T-helper 1 cell treated with Interleukin-12 subunit alpha and Interleukin-12 subunit beta and Interleukin-4 antibody, amounts not matched to agents 30 ng/mL and 1 ng/mL, for 36 hours (primary cell): Measurements from ENCODE around the gene EHBP1L1. TPM values are rescaled to one million over a fixed set of nuclear protein-coding genes. Genes with fewer than 3 reads are reported as not detected.

Source experiments
- intact Hi-C: fragments of 100-400 bp; cut with micrococcal nuclease; formaldehyde crosslinking; loops from one replicate; pipeline ENCODE4 v1.15.1; 2024
- total RNA-seq: library from RNA; stranded (reverse); gene quantifications from 2 replicates; pipeline ENCODE4 v1.2.3, GENCODE V29; 2022

The EHBP1L1 gene
- total RNA-seq, 1 donor from 2014 or later = 128 TPM

DNA sequence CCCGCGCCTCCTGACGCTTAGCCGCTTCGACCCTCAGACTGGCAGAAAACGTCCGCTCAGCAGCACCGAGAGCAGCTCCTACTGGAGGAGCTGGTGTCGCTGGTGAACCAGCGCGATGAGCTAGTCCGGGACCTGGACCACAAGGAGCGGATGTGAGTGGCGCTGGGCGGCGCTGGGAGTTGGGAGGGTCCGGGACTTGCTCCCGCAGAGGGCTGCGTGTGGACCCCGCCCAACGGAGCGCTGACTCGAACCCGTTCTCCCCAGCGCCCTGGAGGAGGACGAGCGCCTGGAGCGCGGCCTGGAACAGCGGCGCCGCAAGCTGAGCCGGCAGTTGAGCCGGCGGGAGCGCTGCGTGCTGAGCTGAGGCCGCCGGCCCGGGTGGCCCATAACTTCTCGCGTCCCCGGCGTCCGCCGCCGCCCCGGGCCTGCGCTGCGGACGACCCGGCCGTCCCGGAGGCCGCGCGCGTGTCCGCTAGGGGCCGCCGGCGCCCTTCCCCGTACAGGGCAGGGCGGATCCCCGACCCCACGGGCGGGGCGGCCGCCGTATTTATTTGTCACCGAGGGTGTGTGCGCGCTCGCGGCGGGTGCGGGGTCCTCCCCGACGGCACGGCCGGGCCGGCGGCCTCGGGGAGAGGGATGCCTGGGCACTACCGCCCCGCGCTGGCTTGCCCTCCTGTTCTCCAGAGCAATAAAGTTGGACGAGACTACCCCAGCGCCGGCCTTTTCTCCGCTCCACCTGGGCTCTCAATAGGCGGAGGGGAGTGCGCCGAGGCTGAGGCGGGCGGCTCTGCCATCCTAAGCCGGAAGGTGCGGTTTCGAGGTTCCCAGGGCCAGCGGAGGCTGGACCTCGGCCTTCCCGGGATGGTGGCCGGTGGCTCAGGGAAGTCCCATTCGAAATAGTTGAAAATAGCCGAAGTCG, 16.3 kb downstream of the EHBP1L1 start:
- intact Hi-C loops = no loop called here

GRCh38 chr11:65592858-65593517, 17.1 kb downstream of the EHBP1L1 start:
- intact Hi-C loops = no loop called here

GRCh38 chr11:65593518-65594414, 17.9 kb downstream of the EHBP1L1 start:
- intact Hi-C loops = no loop called here

GRCh38 chr11:65595131-65595530, 19.3 kb downstream of the EHBP1L1 start:
- intact Hi-C loops = no loop called here

- intact Hi-C loops = no loop called here
Observed at GRCh38 chr11:65595543-65596281, 19.9 kb downstream of the EHBP1L1 start, which contains the start of gene KCNK7. Gene KCNK7, minus strand, starts transcription at chr11:65595800. Its CDS starts 28 bp downstream, at chr11:65595772.

GRCh38 chr11:65596520-65596919, 20.7 kb downstream of the EHBP1L1 start:
- intact Hi-C loops = no loop called here

- intact Hi-C loops = no loop called here
Observed at GRCh38 chr11:65598258-65598699, 22.4 kb downstream of the EHBP1L1 start.

GRCh38 chr11:65599216-65599954, 23.5 kb downstream of the EHBP1L1 start:
- intact Hi-C loops = no loop called here

GRCh38 chr11:65599955-65600246, 24.0 kb downstream of the EHBP1L1 start:
- intact Hi-C loops = no loop called here

GRCh38 chr11:65604258-65604657, 28.4 kb downstream of the EHBP1L1 start:
- intact Hi-C loops = no loop called here

- intact Hi-C loops = no loop called here
Observed at GRCh38 chr11:65606876-65607613, 31.2 kb downstream of the EHBP1L1 start.

DNA sequence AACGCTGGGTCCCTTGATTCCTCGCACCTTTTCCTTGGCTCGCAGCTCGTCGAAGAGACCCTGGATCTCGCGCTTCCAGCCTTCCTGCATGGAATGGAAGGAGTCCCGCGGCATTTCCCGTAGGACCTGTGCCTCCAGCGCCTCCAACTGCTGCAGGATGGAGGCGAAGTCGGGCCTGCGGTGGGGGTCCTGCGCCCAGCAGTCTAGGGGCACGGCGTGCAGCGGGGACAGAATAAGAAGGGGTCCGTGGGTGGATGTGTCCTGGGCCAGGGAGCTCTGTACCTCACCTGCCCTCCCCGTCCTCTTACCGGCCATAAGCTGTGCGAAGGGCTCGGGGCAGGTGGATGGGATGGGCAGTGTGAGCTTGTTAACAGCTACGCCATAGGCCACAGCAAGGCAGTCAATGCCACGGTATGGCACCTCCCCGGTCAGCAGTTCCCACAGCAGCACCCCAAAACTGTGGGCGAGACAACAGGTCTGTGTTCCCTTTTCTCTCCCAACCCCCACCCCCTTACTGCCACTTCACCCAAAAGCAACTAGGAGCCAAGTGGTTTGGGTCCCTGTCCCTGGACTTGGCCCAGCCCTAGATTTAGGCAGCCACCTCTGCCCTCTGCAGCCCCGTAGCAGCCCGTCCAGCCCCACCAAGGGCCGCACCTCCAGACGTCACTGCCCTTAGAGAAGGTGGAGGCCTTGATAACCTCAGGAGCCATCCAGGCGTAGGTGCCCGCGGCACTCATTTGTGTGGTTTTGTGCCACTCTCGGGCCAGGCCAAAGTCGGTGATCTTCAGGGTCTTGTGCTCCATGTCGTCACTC, 32.0 kb downstream of the EHBP1L1 start:
- intact Hi-C loops = no loop called here

DNA sequence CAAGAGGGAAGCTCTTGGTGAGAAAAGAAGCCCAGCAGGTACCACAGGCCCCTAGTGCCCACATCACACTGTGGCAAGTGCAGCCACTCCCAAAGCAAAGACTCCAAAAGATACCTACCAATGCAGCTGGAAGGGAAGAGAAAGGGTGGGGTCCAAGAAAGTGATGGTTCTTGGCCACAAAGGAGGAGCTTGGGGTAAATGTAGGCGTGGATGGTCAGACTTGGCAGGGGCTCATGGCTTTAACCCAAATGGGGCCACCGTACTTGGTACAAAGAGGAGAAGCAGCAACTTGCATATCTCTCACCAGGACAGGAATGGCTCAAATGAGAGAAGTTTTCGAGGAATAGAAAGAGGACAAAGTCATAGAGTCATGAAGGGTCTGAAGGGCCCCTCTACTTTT, 33.4 kb downstream of the EHBP1L1 start:
- intact Hi-C loops = no loop called here

- intact Hi-C loops = loop anchor here (10.0 kb wide), 1 partner anchor 1875 kb away; the partner anchor contains the start of gene AIP
Observed at GRCh38 chr11:65609665-65610064, 33.8 kb downstream of the EHBP1L1 start.

- intact Hi-C loops = loop anchor here (10.0 kb wide), 1 partner anchor 1874 kb away; the partner anchor contains the start of gene AIP
Observed at GRCh38 chr11:65610404-65610803, 34.6 kb downstream of the EHBP1L1 start.

DNA sequence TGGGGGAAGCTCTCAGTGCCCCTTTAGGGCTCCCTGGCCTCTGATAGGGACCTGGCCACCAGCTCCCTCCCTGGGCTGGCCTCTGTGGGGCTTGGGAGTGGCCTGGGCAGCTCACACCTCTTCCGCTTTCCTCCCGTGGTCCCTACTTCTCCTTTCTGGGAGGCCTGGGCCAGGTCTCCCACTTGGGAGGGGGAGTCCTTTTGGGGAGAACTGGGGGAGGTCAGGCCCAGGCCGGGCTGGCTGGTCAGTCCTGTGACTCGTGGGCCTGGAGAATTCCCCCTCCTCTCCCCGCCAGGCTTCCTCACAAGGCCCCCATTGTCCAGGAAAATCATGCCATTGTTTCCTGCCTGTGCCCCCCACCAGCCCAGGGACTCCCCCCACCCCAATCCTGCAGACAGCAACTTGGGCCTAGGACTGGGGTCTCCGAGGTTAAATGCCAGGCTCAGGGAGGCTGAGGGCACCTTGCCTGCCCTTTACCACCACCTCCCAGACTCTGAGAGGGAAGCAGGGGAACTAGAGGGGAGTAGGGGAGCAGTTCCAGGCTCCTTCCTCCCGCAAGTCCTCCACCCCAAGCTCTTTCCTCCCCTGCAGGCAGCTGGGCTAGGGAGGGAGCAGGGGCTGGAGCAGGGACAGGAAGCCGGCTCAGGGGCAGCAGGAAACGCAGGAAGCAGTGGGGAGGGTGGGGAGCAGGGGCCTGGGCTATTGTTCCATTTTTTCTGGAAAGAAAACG, 35.3 kb downstream of the EHBP1L1 start:
- intact Hi-C loops = loop anchor here (10.0 kb wide), 1 partner anchor 1874 kb away; the partner anchor contains the start of gene AIP

- intact Hi-C loops = loop anchor here (10.0 kb wide), 1 partner anchor 1873 kb away; the partner anchor contains the start of gene AIP
Observed at GRCh38 chr11:65611758-65612603, 36.1 kb downstream of the EHBP1L1 start.
